Mesodermal cell (in vitro differentiated cells): ENCODE results near the gene MCAT.

Source experiments
- H3K27ac ChIP-seq: 2 replicates; pipeline ENCODE4 v1.7.0; 2013; ENCODE audit warnings: mild to moderate bottlenecking, low read depth, low read length, moderate library complexity; ENCODE audit not compliant: severe bottlenecking
- H3K36me3 ChIP-seq: 2 replicates; pipeline ENCODE4 v1.7.1; 2013; ENCODE audit warnings: mild to moderate bottlenecking, low read length, moderate library complexity; ENCODE audit not compliant: control insufficient read depth, insufficient read depth
- H3K4me1 ChIP-seq: one replicate; pipeline ENCODE4 v1.7.1; 2013; ENCODE audit warnings: mild to moderate bottlenecking, low read length; ENCODE audit not compliant: insufficient read depth, control insufficient read depth, poor library complexity, severe bottlenecking
- H3K4me3 ChIP-seq: 2 replicates; pipeline ENCODE4 v1.7.0; 2013; ENCODE audit warnings: low read length, control low read depth, mild to moderate bottlenecking; ENCODE audit not compliant: insufficient read depth, poor library complexity, severe bottlenecking; ENCODE audit errors: extremely low read depth
- H3K9me3 ChIP-seq: 2 replicates; pipeline ENCODE4 v1.7.1; 2013; ENCODE audit warnings: mild to moderate bottlenecking, low read length, moderate library complexity; ENCODE audit not compliant: control insufficient read depth
- WGBS, 2 experiments: methylation state at CpG; one replicate each; pipeline ENCODE4 v1.1.5; 2013; ENCODE audit warnings: missing lambda C conversion rate in 2 of 2; ENCODE audit not compliant: insufficient coverage in 2 of 2; 5-methylcytosine and 5-hydroxymethylcytosine counted together

Gene MCAT

DNA sequence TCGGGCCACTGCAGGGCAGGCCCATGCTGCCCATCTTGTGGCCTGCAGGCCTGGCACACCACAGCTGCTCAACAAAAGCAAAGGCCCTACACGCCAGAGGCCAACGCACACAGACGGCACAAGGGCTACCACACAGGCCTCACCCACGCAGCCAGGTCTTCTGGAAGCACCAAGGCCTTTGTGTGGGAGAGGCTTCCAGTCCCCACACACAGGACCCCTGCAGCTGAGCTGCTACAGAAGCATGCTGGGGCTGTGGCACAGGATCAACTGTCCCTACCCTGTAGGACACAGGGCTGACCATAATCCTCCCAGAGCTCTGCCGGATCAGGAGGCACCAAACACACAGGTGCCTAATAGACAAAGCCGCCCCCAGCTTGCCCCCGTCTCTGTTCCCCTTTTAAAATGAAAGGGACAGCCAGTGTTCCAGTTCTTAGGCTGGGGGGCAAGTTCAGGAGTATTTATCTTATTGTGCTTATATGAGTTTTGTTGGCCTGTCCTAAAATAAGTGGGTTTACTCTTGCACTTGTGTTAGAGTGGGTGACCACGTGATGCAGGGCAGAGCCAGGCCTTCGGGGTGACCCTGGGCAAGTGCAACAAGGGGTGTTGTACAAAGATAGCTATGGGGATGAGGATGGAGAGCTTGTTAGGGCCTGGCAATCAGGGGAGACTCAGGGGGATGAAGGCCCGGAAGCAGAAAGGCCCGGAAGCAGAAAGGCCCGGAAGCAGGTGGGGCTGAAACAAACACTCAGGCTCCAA is 38.3 kb upstream of the MCAT start:
- Histone ChIP-seq H3K36me3 (peaks cover 28% of the 10 kb centered on the region), H3K4me1 (peaks cover 23% of the 10 kb centered on the region), H3K4me3 (no peak overlapping the region), H3K9me3 (no peaks in the 10 kb centered on the region), H3K27ac (no peak overlapping the region)
- 94 to 95% methylated on average over 10 to 13 of the region's 13 CpGs for WGBS, 2 experiments

DNA sequence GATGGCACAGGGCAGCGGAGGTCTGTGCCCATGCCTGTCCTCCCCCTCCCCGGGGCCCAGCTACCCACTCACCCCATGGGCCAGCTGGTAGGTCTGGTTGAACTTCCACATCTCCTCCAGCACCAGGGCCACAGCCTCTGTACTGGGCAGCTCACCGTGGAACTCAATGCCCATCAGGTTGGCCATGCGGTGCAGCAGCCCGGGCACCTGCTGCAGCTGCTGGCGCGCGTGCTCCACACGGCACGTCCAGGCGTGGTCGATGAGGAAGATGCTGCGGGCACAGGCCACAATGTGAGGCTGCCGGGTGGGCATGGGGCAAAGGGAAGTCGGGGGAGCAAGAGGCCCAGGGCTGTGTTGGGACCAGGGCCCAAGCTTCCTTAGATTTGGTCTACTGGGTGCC is 37.5 kb upstream of the MCAT start:
- no peaks in the 10 kb centered on the region for H3K9me3 ChIP-seq

DNA sequence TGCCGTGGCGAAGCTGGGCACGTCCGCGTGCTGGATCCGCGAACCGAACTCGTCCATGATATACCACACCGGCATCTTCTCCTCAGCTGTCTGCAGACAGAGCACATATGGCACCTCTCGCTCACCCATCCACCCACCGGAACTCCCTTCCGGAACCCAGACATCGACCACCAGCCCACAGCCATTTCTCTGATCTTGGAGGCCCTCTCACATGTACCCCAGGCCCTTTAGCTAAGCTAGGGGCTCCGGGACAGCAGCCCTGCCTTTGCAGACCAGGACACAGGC is 36.7 kb upstream of the MCAT start:
- no peaks in the 10 kb centered on the region for H3K9me3 ChIP-seq
- H3K4me1 ChIP-seq = peaks cover 17% of the 10 kb centered on the region
- peaks cover 41% of the 10 kb centered on the region for H3K36me3 ChIP-seq
- no peak overlapping the region for H3K4me3 ChIP-seq
- H3K27ac ChIP-seq = no peak overlapping the region
- WGBS, 2 experiments = 96 to 97% methylated on average over 12 to 14 of the region's 15 CpGs

More for the DNA sequence above, 37.5 kb upstream of the MCAT start:
- no peak overlapping the region for H3K4me3 ChIP-seq
- 96 to 97% methylated on average over 9 to 15 of the region's 15 CpGs for WGBS, 2 experiments
- peaks cover 23% of the 10 kb centered on the region for H3K4me1 ChIP-seq
- H3K27ac ChIP-seq = no peak overlapping the region
- peaks cover 33% of the 10 kb centered on the region for H3K36me3 ChIP-seq

GRCh38 chr22:43179146-43179910 is 36.1 kb upstream of the MCAT start:
- Histone ChIP-seq H3K9me3 (no peaks in the 10 kb centered on the region), H3K27ac (no peak overlapping the region), H3K4me1 (peaks cover 13% of the 10 kb centered on the region), H3K36me3 (peaks cover 46% of the 10 kb centered on the region), H3K4me3 (no peak overlapping the region)
- WGBS, 2 experiments = 94 to 95% methylated on average over 23 to 25 of the region's 25 CpGs

DNA sequence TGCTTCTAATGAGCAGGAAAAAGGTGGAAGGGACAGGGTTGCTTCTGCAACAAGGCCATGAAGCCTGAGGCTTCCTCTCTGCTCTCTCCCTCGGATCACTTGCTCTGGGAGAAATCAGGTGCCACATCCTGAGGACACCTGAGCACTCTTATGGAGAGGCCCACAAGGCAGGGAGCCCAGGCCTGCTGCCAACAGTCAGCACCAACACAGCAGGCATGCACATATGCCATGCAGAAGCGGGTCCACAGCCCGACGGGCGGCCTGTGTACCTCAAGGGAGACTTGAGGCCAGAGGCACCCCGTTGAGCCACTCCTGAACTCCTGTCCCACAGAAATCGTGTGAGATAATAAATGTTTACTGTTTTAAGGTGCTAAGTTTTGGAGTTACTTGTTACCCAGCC is 34.3 kb upstream of the MCAT start:
- no peak overlapping the region for H3K4me3 ChIP-seq
- H3K9me3 ChIP-seq = no peaks in the 10 kb centered on the region
- WGBS, 2 experiments = 96% methylated on average over 6 of the region's 7 CpGs
- peaks cover 56% of the 10 kb centered on the region for H3K36me3 ChIP-seq
- peaks cover 5% of the 10 kb centered on the region for H3K4me1 ChIP-seq
- no peak overlapping the region for H3K27ac ChIP-seq

GRCh38 chr22:43176090-43176489 is 32.9 kb upstream of the MCAT start:
- Histone ChIP-seq H3K36me3 (peaks cover 61% of the 10 kb centered on the region), H3K9me3 (no peaks in the 10 kb centered on the region), H3K4me1 (peaks cover 5% of the 10 kb centered on the region), H3K27ac (no peak overlapping the region), H3K4me3 (no peak overlapping the region)
- WGBS, 2 experiments = 91 to 93% methylated on average over 13 of the region's 15 CpGs

DNA sequence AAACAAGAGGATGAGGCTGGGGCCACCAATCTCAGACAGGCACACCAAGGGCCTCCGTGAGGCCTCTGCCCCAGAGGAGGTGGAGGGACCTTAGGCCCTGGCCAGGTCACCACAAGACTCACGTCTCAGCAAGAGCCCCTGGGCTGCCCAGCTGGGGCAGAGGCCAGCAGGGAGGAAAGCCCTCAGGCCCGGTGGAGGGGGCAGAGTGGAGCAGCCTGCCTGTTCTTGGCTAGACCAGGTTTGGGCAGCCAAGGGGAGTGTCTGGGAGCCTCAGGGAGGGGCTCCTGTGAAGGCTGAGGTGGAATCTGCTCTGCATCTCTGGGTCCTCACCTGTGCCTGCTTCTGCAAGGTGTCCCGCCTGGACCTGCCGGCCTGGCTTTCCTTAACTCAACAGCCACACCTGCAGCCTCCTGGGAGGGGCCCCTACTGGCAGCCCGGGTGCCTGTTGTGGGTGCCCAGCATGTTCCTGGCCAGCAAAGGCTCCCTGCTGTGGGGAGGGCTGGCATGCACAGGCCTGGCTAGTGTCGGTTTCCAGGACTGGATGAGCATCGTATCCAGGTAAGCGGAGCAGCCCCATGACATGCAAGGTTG is 31.8 kb upstream of the MCAT start:
- H3K4me1 ChIP-seq = no peaks in the 10 kb centered on the region
- H3K36me3 ChIP-seq = peaks cover 67% of the 10 kb centered on the region
- no peaks in the 10 kb centered on the region for H3K9me3 ChIP-seq
- 93 to 96% methylated on average over 5 to 7 of the region's 9 CpGs for WGBS, 2 experiments
- no peak overlapping the region for H3K4me3 ChIP-seq
- no peak overlapping the region for H3K27ac ChIP-seq

DNA sequence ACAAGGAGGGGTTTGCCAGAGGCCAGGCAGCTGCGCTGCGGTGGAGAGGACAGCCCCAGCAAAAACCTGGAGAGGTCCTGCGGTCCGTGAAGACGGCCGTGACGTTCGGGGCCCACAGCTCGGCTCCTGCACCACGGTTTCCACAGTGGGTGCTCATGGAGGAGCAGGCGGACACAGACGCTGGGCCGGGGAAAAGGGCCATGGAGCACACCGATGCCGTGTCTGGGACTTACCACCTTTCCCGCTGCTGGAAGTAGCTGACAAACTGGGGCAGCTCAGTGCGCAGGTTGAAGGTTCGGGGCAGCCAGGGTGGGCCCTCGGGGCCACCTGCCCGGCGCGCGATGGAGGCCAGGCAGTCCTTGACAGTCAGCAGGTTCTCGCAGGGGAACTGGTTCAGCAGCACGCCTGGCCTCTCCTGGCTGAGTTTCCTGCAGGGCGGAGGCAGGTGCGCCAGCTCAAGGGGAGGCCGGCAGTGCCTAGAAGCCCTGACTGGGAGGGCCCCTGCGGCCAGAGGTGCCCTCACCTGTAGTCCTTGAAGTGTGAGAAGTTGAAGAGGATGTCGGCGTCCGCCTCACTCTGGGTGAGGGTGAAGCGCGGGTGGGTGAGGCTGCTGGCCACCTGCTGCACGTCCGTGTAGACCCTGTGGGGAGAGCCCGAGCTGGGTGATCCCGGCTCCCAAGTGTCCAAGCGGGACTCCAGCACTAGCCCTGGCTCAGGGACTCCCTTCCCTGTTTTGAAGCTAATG is 30.9 kb upstream of the MCAT start:
- 95 to 96% methylated on average over 35 to 36 of the region's 39 CpGs for WGBS, 2 experiments
- Histone ChIP-seq H3K9me3 (no peaks in the 10 kb centered on the region), H3K4me3 (no peak overlapping the region), H3K4me1 (peaks cover 4% of the 10 kb centered on the region), H3K36me3 (peaks cover 58% of the 10 kb centered on the region), H3K27ac (no peak overlapping the region)

GRCh38 chr22:43173566-43173965 is 30.4 kb upstream of the MCAT start:
- no peak overlapping the region for H3K27ac ChIP-seq
- no peak overlapping the region for H3K4me3 ChIP-seq
- H3K9me3 ChIP-seq = no peaks in the 10 kb centered on the region
- peaks cover 52% of the 10 kb centered on the region for H3K36me3 ChIP-seq
- WGBS, 2 experiments = 92 to 99% methylated on average over 9 of the region's 9 CpGs
- H3K4me1 ChIP-seq = peaks cover 10% of the 10 kb centered on the region

DNA sequence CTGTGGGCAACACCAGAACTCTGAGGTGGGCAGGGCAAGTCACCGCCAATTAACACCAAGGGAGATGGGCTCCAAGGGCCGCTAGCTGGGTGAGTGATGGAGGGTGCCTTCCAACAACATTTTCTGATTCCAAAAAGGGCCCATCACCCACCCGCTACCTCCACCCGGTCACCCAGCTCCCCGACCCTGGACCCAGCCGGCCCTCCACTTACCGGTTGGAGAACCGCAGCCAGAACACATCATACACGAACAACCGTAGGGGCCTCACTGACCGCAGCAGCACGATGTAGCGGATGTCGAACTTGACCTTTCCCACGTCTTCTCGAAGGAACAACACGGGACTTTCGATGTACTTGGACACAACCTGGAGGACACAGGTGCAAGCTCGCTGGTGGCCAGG is 29.0 kb upstream of the MCAT start:
- H3K27ac ChIP-seq = no peak overlapping the region
- peaks cover 53% of the 10 kb centered on the region for H3K36me3 ChIP-seq
- H3K9me3 ChIP-seq = no peaks in the 10 kb centered on the region
- H3K4me3 ChIP-seq = no peak overlapping the region
- H3K4me1 ChIP-seq = peaks cover 15% of the 10 kb centered on the region
- 94 to 96% methylated on average over 19 of the region's 19 CpGs for WGBS, 2 experiments
